NB4 (cell line): Measurements from ENCODE around the gene FETUB.

ENCODE experiments used
- MYC ChIP-seq: IDR thresholded peaks from 2 replicates; pipeline ENCODE4 v1.6.1; 2011; ENCODE audit warnings: low read depth, low read length
- POLR2A ChIP-seq: IDR thresholded peaks from 2 replicates; pipeline ENCODE4 v1.6.1; 2011; ENCODE audit warnings: mild to moderate bottlenecking; ENCODE audit not compliant: insufficient read length; ENCODE audit errors: extremely low read depth
- TF ChIP-seq, protein P1 (sequence below): IDR thresholded peaks from one replicate; pipeline ENCODE4 v1.5.1; 2012; ENCODE audit warnings: low read depth, low read length
- TF ChIP-seq, protein P2 (sequence below): IDR thresholded peaks from 2 replicates; pipeline ENCODE4 v1.6.1; 2011; ENCODE audit warnings: low read depth, low read length

DNA sequence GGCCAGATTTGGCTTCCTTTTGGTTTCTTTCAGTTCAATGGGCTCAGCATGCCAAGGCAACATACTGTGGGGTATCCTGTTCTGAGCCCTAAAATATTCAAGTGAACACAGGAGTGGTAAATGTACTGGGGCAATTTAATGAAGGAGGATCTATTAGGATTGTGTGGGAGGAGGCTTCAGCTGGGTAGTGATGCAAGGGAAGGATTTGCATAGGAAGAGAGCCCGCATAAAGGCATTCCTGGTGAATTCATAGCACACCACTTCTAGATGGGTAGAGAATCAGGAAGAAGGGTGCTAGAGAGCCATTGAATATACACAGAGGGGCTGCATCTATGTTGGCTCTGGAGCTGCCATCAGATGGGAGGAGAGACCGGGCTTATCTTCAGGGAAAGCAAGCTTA lies 56.3 kb downstream of the FETUB start:
- TF ChIP-seq, protein P1, sequence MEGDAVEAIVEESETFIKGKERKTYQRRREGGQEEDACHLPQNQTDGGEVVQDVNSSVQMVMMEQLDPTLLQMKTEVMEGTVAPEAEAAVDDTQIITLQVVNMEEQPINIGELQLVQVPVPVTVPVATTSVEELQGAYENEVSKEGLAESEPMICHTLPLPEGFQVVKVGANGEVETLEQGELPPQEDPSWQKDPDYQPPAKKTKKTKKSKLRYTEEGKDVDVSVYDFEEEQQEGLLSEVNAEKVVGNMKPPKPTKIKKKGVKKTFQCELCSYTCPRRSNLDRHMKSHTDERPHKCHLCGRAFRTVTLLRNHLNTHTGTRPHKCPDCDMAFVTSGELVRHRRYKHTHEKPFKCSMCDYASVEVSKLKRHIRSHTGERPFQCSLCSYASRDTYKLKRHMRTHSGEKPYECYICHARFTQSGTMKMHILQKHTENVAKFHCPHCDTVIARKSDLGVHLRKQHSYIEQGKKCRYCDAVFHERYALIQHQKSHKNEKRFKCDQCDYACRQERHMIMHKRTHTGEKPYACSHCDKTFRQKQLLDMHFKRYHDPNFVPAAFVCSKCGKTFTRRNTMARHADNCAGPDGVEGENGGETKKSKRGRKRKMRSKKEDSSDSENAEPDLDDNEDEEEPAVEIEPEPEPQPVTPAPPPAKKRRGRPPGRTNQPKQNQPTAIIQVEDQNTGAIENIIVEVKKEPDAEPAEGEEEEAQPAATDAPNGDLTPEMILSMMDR: no peak
- TF ChIP-seq POLR2A (no peak), MYC (no peak)
- TF ChIP-seq, protein P2, sequence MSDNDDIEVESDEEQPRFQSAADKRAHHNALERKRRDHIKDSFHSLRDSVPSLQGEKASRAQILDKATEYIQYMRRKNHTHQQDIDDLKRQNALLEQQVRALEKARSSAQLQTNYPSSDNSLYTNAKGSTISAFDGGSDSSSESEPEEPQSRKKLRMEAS: no peak
